ENCODE measurements around the gene SYT13.

The SYT13 gene

GRCh38 chr11:45328726-45329125 is 42.6 kb upstream of the SYT13 start:
- H3K27ac ChIP-seq, result no peak overlapping the region
- no peak for TF ChIP-seq CTCF (conservative IDR thresholded peaks at IDR 0.05)

- TF ChIP-seq CTCF (conservative IDR thresholded peaks at IDR 0.05), result no peak
Observed at GRCh38 chr11:45324459-45324858, 38.3 kb upstream of the SYT13 start.

GRCh38 chr11:45323601-45324249 is 37.6 kb upstream of the SYT13 start:
- H3K27ac ChIP-seq, result no peak overlapping the region
- no peak for TF ChIP-seq CTCF (conservative IDR thresholded peaks at IDR 0.05)

More at GRCh38 chr11:45324459-45324858, 38.3 kb upstream of the SYT13 start:
- no peak overlapping the region for H3K27ac ChIP-seq

- no peak overlapping the region for H3K27ac ChIP-seq
- TF ChIP-seq CTCF (conservative IDR thresholded peaks at IDR 0.05), result no peak
Observed at GRCh38 chr11:45322891-45323600, 36.9 kb upstream of the SYT13 start.

- no peak for TF ChIP-seq CTCF (conservative IDR thresholded peaks at IDR 0.05)
- no peak overlapping the region for H3K27ac ChIP-seq
Observed at GRCh38 chr11:45322111-45322705, 36.1 kb upstream of the SYT13 start.

- no peak overlapping the region for H3K27ac ChIP-seq
- no peak for TF ChIP-seq CTCF (conservative IDR thresholded peaks at IDR 0.05)
Observed at GRCh38 chr11:45321669-45322068, 35.5 kb upstream of the SYT13 start.

- H3K27ac ChIP-seq, result no peak overlapping the region
- TF ChIP-seq CTCF (conservative IDR thresholded peaks at IDR 0.05), result no peak
Observed at GRCh38 chr11:45321031-45321595, 35.0 kb upstream of the SYT13 start.

All from VCaP (cell line).